NOMO-1 treated with DMSO at 0.1 percent for 48 hours (cell line): ENCODE measurements around the gene ORMDL2.

Source experiments
- DNase-seq: peaks from one replicate; lab custom pipeline; 2025; ENCODE audit not compliant: unreplicated experiment; lab: John Stamatoyannopoulos, UW

ORMDL2 gene, protein sequence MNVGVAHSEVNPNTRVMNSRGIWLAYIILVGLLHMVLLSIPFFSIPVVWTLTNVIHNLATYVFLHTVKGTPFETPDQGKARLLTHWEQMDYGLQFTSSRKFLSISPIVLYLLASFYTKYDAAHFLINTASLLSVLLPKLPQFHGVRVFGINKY

DNA sequence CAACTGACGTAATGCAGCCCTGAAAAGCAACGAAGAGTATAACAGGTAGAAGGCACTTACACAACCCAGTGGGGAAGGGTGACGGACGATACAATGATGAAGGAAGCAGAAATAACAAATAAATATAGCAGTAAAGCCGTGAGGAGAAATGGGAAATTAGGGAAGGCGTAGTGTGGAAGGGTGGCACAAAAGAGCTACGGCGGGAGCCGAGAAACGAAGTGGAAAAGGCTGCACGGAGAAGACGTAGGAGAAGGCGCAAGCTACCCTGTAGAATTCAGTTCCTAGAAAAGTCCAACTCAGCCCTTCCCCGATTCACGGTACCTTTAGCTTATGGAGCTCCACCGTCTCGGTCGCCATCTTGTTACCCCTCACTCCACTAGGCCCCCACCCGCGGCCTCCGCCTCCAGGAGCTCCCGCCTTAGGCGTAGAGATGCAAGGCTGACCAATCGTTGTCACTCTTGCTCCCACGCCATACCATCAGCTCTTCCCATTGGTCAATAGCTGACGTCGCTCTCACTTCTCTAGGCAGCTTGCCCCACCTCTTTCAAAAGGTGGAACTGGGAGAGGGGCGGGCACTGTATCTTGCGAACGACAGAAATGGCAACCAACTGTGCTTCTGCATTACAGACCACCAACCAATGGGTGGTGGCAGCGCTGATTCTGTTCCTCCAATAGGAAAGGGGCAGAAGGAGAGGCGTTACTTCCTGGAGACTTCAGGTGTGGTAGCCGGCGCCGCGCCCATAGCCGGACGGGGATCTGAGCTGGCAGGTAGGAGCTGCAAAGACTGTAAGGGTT lies at the start of gene ORMDL2, which contains the start of gene SARNP:
ORMDL2 (plus strand) TSS at position 697 of the 795 bp plus-strand sequence. CDS start 959 bp downstream, outside the sequence.
SARNP (minus strand) TSS at position 380 of the 795 bp plus-strand sequence; CDS start at position 357, 23 bp downstream.
- peak; percentile 100 for DNase-seq

DNA sequence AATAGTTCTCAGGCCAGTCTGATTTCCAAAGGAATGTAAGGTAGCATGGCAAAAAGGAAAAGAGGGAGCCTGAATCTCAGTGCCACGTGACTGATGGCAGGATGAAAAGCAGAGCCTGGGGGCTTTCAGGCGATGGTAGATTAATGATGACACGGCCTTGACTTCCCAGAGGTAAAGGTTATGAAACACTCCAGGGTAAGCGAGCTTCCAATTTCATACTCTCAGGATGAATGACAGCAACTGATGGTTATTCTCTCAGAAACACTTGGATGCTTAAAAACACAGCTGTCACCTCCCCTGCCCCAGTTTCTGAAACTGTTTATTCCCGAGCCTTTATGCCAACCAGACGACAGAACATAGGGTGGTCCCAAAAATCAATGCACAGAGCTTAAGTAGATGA lies 46.1 kb upstream of the ORMDL2 start:
- no peak for DNase-seq

DNA sequence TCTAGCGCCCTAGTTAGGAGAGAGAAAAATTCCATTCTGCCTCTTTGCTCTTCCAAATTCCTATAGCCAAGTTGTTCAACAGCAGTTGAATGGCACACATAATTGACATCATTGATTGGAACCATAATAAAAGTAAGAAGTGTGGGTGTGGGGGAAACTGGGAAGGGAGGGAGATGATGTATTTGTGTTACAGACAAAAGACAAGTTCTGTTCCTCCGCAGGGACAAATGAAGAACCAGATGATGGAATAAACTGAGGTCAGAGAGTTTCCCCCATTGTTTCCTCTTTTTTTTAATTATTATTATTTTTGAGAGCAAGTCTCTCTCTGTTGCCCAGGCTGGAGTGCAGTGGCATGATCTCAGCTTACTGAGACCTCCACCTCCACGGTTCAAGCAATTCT lies 40.0 kb upstream of the ORMDL2 start:
- DNase-seq = no peak

DNA sequence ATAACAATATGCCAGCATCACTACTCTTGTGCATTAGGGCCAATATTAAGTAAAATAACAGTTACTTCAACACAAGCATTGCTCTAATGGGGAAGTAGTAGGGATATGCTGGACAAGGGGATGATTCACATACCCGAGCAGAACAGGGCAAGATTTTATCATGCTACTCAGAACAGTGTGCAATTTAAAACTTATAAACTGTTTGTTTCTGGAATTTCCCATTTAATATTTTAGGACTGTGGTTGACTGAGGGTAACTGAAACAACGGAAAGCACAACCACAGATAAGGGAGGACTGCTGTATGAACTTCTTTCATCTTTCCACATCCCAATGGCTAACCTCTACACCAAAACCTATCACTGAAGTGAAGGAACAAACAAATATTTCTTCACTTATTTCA lies 37.2 kb upstream of the ORMDL2 start:
- no peak for DNase-seq

DNA sequence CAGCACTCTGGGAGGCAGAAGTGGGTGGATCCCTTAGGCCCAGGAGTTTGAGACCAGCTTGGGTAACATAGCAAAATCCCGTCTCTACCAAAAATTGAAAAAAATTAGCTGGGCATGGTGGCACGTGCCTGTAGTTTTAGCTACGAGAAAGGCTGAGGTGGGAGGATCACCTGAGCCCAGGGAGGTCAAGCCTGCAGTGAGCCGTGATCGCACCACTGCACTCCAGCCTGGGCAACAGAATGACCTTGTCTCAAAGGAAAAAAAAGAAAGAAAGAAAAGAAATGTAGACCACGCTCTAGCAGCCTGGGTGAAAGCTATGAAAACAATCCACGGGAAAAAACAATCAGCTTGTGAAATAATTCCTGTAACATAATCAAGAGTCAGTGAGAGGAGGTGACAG lies 29.3 kb upstream of the ORMDL2 start:
- DNase-seq = no peak

DNA sequence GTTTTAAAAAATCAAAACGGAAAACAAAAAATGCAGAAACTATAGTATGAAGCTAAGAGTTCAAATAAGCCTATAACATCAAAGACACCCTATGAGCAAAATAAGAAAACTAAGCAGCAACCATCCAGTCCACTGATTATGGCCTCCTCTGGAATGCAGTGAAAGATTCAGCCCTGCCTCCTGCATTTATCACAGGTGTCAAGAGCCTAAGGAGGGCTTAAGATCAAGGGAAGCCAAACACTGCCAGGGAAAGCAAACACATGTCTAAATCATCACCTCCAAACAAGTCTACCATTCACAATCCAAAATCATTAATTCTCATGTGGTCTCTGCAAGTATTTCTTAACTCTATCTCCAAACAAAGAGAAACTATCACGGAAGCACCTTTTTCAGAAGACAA lies 28.7 kb upstream of the ORMDL2 start:
- no peak for DNase-seq

DNA sequence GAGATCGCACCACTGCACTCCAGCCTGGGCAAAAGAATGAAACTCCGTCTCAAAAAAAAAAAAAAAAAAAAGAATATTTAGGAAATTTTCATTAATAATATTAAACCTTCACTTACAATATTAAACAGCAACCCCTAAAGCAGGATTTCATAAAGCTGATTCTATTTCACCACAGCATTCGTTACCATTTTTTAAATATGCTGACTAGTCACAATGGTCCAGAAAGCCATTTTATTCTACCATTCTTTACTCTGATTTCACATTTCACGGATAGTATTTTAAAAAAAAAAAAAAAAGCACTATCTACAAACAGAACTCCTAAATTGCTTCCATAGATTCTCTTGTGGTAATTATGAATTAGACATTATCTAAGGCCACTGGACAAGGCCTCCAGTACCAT lies 27.9 kb upstream of the ORMDL2 start:
- no peak for DNase-seq

DNA sequence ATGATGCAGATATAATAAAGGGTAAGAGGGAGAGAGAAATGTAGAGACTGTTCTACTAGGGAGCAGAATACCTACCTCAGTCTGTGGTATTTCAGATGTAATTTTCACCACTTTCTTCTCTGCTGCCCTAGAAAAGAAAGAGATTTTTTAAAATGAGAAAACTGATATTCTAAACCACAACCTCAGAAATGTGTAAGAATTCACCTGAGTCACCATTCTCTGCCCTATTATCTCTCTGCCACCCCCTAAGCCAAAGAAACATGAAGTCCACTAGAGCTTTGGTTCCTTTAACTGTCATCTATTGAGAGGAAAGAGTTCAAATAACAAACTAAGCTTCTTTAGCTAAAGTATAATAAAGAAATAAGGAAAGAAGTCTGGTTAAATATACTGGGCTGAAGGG lies 21.9 kb upstream of the ORMDL2 start:
- DNase-seq = no peak

DNA sequence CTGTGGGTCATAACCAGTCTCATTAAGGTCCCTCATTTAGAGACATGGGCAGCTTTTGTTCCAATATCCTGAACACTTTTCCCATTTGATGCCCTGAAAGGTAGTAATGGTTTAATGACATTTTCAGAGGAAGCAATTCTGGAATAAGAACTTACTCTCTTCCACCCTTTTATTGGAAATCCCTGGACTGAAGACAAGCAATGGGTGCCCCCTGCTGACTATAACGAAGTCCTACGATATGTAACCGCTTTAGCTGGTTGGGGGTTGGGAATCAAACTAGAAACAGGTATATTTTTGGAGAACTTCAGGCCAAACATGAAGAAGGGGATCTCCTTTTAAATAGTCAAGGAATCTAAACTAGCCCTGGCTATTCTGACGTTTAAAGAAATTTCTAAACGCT lies 20.8 kb upstream of the ORMDL2 start:
- DNase-seq = no peak

DNA sequence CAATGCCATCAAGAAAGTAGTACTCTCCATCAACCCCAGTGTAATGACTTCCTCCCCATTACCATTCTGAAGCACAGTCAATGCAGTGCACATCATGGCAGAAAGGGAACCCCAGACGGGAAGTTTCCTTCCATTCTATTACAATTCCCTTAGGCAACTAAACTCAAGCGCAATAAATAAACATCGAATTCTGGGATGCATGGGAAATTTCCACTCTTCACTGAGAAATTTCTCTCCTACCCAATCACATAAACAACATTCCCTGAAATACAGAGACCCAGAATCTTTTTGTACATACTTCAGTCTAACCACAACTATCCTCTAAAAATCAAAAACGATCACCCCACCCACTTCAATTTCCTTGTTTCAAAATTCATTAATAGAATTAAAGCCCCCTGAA lies 20.3 kb upstream of the ORMDL2 start:
- DNase-seq = no peak

DNA sequence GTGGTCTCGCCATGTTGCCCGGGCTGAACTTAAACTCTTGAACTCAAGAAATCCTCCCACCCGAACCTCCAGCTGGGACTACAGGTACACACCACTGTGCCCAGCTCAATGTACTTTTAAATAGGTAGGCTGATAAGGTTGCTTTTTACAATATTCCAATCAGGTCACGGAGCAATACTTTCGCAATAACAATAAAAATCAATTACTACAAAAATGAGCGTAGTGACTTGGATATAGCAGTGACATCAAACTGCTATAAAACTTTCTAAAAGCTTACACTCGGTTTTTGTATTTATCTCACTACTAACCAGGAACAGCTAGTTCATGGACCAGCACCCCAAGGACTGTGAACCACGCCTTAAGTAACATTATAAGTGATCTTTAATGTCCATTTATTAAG lies 10.9 kb upstream of the ORMDL2 start:
- DNase-seq = no peak

DNA sequence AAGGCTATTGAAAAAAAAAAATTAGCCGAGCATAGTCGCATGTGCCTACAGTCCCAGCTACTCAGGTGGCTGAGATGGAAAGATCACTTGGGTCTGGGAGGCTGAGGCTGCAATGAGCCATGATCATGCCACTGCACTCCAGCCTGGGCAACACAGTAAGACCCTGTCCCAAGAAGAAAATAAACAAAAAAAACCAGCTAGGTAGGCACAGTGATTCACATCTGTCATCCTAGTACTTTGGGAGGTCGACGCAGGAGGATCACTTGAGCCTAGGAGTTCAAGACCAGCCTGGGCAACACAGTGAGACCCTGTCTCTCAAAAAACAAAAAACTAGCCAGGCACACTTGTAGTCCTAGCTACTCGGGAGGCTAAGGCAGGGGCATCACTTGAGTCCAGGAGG lies 8.6 kb upstream of the ORMDL2 start:
- DNase-seq = no peak

DNA sequence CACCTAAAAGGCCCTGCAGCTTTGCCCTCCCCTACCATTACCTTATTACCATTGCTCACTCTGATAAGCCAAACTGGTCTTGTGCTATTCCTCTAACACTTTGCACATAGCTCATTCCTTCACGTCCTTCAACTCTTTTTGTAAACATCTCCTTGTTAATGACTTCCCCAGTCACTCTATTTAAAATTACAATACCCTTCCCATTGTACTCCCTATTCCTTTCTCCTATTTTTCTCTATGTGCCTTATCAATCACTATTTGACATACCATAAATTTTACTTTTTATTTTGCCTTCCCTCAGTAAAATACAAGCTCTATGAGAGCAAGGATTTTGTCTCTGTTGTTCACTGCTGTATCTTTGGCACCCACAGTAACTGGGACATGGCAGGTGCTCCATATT lies 5.8 kb upstream of the ORMDL2 start:
- no peak for DNase-seq

DNA sequence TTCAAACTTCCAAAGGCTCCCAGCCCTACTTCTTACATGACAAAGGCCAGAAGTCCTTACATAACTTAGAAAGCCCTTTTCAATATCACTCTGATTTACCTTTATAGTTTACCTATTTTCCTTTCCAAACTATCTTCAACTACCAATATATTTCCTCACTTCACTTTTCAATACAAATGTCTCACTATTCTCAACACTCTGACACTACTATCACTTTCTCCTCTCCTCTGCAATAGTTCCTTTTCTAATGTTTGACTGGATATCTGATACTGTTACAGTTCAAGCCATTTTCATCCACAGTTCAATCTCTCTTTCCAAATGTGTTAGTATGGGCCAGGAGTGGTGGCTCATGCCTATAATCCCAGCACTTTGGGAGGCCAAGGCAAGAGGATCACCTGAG lies 3.6 kb upstream of the ORMDL2 start:
- DNase-seq = no peak

DNA sequence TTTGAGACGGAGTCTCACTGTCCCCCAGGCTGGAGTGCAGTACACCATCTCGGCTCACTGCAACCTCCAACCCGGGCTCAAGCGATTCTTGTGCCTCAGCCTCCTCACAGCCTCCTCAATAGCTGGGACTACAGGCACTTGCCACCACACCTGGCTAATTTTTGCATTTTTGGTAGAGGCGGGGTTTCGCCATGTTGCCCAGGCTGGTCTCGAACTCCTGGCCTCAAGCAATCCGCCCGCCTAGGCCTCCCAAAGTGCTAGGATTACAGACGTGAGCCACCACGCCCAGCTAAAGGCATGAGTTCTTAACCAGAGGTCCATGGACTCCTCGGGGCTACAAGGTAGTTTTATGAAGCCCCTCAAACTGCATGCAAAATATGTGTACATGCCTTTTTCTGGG lies 2.4 kb upstream of the ORMDL2 start:
- DNase-seq = no peak

DNA sequence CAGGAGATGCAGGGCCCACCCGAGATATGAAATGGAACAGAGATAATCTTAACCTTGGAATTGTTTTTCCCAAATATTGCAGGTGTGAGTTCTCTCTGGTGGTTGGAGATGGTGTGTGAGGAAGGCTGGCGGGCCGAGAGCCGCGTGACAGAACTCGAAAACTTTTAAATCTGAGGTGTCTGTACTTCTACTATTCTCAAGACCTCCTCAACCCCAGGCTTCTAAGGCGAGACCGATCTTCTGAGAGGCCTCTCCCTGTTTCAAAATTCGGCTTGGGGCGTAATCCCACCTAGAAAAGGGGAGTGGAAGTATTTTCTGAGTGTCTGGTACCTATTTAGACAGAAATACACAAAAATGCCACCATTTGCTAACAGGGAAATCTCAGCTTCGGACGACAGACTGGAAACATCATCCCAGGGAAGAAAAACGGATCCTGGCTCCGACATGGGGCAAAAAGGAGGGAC lies 928 bp upstream of the ORMDL2 start:
- peak; percentile 30 for DNase-seq

DNA sequence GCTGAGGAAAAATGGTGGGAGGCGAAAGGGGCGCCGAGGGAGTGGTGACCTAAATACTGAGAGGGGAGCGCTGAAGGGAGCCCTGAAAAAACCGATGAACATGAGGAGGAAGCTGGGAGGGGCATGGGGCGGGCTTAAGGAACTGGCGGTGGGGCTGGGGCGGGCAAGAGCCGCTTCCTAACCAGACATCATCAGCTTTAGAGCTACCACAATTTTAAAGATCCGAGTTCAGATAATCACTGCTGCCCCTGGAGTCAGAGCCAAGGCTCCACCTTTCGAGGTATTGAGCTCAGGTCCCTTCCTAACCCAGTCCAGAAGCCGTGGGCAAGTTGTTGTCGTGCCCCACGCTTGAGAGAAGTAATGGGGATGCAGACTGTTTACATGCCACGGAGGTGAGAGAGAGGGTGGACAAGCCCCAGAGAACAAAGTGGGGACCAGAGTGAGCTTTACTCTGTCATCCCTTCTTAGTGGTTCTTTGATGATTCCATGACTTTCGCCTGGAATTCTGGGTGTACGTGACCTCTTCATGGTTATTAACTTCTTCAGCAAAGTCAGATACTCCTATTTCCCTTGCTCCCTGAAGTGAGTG lies 393 bp downstream of the ORMDL2 start:
- DNase-seq = peak; percentile 88

DNA sequence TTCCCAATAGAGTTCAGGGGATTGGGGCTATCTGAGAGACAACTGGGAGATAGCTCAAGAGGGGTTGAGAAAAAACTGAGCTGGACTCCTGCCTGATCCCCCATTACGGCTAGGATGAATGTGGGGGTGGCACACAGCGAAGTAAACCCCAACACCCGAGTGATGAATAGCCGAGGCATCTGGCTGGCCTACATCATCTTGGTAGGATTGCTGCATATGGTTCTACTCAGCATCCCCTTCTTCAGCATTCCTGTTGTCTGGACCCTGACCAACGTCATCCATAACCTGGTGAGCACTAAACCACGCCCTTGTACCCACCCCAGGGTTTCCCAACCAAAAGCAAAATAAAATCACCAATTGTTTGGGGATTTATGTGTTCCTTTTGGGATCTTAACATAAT lies 1.0 kb downstream of the ORMDL2 start:
- DNase-seq = no peak

DNA sequence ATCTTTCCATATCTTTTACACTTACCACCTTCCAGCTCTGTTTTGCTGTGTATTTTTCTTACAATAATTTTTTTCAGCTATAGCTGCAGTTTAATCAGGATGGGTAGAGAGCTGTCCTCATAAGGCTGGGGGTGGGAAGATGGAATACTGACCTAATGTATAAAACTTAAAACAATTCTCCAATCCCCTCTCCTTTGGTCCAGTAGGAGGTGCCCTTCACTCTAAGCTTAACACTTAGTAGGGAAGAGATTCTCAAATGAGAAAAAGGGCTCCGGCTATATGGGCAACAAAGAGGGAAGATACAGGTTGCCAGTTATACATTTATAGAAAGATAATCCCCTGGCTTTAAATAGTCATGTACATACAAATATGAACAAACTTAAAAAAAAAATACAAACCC lies 2.8 kb downstream of the ORMDL2 start:
- DNase-seq = no peak

DNA sequence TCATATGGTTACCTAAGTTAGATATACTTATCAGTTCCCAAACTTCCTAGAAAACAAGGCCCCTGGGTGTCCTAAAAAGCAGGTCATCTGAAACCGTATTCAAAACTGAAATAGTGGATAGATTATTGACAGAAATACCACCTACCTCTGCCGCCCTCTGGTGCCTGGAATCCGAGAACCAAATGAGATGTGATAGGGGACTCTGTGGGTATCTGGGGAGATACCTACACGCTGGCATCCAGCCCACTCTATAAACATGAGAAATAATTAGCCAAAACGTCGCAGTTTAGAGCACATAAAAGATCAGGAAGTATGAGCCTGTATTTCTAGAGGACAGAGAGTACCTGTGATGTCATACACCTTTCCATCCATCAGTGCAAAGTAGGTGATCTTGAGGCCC lies 4.4 kb downstream of the ORMDL2 start:
- no peak for DNase-seq

DNA sequence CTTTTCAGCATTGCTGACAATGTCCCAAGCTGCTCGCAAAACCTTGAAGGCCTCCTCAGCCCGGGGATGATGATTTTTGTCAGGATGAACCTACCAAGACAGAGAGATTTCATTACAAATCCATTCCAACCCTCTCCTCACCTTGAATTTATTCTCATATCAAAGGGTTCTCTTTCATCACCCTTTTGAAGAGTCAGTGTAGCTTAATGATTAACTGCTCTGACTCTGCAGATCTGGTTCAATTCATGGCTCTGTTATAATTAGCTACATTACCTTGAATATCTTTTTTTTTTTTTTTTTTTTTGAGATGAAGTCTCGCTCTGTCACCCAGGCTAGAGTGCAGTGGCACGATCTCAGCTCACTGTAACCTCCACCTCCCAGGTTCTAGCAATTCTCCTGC lies 5.6 kb downstream of the ORMDL2 start:
- no peak for DNase-seq

DNA sequence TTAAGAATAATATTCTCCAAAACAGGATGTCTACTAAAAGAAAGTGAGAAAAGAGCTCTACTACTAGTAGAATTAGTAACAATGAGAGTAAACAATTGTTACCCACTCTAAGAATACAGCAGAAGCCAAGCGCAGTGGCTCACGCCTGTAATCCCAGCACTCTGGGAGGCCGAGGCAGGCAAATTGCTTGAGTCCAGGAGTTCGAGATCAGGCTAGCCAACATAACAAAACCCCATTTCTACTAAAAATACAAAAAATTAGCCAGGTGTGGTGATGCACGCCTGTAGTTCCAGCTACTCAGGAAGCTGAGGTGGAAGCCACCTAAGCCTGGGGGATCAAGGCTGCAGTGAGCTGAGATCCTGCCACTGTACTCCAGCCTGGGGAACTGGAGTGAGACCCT lies 6.9 kb downstream of the ORMDL2 start:
- DNase-seq = no peak
